ENCODE measurements around the gene HEBP1. TPM values are rescaled to one million over a fixed set of nuclear protein-coding genes. Genes with fewer than 3 reads are reported as not detected.

The HEBP1 gene
- total RNA-seq, 4 donors from 2014 or later = 68.5 to 196 (median 184) TPM

DNA sequence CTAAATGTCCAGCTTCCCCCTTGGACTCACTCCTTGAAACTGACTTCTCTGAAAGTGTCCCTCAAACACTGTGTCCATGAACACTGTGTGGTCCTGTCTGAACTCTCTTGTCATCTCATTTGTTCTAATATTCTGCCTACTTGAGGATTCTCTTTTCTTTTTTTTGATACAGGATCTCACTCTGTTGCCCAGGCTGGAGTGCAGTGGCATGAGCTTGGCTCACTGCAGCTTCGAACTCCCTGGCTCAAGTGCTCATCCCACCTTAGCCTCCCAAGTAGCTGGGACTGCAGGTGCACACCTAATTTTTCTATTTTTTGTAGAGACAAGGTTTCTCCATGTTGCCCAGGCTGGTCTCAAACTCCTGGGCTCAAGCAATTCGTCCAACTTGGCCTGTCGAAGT is 4.9 kb upstream of the HEBP1 start:
- no peaks in the 10 kb centered on the region for H3K27me3 ChIP-seq
- H3K9me3 ChIP-seq = no peaks in the 10 kb centered on the region
- no peak overlapping the region for H3K4me3 ChIP-seq
- no peak overlapping the region for H3K27ac ChIP-seq
- H3K36me3 ChIP-seq = no peaks in the 10 kb centered on the region
- DNase-seq = no peak
- TF ChIP-seq, protein P1, sequence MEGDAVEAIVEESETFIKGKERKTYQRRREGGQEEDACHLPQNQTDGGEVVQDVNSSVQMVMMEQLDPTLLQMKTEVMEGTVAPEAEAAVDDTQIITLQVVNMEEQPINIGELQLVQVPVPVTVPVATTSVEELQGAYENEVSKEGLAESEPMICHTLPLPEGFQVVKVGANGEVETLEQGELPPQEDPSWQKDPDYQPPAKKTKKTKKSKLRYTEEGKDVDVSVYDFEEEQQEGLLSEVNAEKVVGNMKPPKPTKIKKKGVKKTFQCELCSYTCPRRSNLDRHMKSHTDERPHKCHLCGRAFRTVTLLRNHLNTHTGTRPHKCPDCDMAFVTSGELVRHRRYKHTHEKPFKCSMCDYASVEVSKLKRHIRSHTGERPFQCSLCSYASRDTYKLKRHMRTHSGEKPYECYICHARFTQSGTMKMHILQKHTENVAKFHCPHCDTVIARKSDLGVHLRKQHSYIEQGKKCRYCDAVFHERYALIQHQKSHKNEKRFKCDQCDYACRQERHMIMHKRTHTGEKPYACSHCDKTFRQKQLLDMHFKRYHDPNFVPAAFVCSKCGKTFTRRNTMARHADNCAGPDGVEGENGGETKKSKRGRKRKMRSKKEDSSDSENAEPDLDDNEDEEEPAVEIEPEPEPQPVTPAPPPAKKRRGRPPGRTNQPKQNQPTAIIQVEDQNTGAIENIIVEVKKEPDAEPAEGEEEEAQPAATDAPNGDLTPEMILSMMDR (IDR thresholded peaks at IDR 0.05) = no peak
- no peak for TF ChIP-seq POLR2A (IDR thresholded peaks at IDR 0.05)
- peaks cover 0 to 6% (median 3%) of the 10 kb centered on the region in 4 donors for H3K4me1 ChIP-seq

DNA sequence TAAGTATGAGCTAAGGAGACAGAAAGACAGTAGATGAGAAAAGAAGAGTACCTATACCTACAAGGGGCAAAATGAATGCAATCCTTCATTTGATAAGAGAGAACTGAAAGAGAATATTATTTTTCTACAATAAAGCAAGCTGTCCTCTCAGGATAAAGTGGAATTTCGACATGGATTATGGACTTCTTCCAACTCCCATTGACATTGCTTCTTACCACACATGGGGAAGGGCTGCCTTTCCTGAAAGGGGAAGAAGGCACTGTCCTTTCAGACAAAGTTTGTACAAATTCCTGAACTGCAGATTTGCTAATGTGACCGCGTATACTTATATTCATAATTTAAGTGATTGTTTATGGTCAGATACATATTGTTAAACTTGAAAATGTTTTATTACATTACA is 4.3 kb upstream of the HEBP1 start:
- DNase-seq = no peak
- Histone ChIP-seq H3K27ac (no peak overlapping the region), H3K27me3 (no peaks in the 10 kb centered on the region), H3K36me3 (no peaks in the 10 kb centered on the region), H3K4me1 (peaks cover 0 to 6% (median 3%) of the 10 kb centered on the region in 4 donors), H3K4me3 (no peak overlapping the region), H3K9me3 (no peaks in the 10 kb centered on the region)
- TF ChIP-seq, protein P1 (IDR thresholded peaks at IDR 0.05) = no peak
- TF ChIP-seq POLR2A (IDR thresholded peaks at IDR 0.05) = no peak

DNA sequence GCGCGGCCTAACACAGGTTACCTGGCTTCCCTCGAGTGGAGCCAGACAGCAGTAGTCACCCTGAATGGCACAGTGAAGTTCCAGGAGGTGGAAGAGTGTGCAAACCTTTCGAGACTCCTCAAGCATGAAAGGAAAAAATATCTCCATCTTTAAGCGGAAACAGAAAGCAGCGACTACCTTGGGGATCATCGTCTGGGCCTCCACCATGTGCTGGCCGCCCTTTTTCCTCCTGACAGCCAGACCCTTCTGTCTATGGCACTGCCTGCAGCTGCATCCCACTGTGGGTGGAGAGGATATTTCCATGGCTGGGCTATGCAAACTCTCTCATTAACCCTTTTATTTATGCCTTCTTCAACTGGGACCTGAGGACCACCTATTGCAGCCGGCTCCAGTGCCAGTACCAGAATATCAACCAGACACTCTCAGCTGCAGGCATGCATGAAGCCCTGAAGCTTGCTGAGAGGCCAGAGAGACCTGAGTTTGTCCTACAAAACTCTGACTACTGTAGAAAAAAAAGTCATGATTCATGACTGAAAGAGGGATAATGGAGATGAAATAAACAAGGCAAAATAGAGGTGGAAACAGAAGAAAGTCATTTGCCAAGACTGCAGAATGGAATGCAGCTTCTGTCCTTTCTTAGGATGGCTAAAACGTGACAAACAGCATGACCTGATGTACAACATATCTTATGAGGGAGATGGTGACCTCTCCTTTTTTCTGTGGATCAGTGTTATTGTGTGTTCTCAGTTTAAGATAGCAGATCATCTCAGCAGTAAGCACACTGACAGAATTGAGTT is 2.4 kb upstream of the HEBP1 start:
- no peak overlapping the region for H3K4me3 ChIP-seq
- no peaks in the 10 kb centered on the region for H3K9me3 ChIP-seq
- TF ChIP-seq, protein P1 (IDR thresholded peaks at IDR 0.05) = no peak
- TF ChIP-seq POLR2A (IDR thresholded peaks at IDR 0.05) = no peak
- H3K36me3 ChIP-seq = no peaks in the 10 kb centered on the region
- no peak overlapping the region for H3K27ac ChIP-seq
- no peak for DNase-seq
- peaks cover 0 to 18% (median 3%) of the 10 kb centered on the region in 4 donors for H3K4me1 ChIP-seq
- no peaks in the 10 kb centered on the region for H3K27me3 ChIP-seq

DNA sequence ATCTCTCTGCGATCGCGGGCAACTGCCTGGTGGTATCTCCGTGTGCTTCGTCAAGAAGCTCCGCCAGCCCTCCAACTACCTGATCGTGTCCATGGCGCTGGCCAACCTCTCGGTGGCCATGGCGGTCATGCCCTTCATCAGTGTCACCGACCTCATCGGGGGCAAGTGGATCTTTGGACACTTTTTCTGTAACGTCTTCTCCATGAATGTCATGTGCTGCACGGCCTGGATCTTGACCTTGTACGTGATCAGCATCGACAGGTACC is 1.6 kb upstream of the HEBP1 start:
- no peak for DNase-seq
- Histone ChIP-seq H3K4me1 (peaks cover 0 to 26% (median 3%) of the 10 kb centered on the region in 4 donors), H3K4me3 (peak overlapping the region; percentile 65 to 93 (median 82)), H3K36me3 (no peaks in the 10 kb centered on the region), H3K27me3 (no peaks in the 10 kb centered on the region), H3K9me3 (no peaks in the 10 kb centered on the region), H3K27ac (peak overlapping the region; percentile 85 to 98 (median 92))
- TF ChIP-seq, protein P1 (IDR thresholded peaks at IDR 0.05) = no peak
- TF ChIP-seq POLR2A (IDR thresholded peaks at IDR 0.05) = no peak

DNA sequence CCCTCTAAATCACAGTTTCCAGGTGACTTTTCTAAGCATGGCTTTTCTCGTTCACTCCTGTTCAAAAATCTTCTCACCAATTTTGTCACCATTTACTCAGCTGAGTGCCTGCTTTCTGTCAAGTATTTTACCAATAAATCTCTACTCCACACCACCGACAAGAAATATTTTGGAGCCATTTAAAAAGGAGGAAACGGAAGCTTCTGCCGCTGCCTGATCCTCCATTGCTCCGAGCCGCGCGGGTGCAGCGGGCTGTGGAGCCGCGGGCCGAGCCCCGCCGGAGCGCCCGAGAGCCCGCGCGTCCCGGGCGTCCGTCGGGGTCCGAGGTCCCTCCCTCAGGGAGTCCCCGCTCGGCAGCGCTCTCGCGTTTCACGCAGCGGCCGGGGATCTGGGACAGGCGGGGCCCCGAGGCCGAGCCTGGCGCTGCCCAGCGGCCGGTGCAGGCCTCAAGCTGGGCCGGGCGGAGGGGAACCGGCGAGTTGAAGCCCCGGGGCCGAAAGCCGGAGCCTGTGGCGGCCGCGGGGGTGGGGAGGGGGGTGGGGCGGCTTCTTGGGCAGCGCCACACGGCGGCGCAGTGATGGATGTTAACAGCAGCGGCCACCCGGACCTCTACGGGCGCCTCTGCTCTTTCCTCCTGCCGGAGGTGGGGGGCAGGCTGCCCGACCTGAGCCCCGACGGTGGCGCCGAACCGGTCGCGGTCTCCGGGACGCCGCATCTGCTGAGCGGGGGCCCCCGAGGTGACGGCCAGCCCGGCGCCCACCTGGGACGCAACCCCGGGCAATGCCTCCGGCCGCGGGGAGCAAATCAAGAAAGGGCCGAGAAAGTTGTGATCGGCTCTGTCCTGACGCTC is 1.1 kb upstream of the HEBP1 start:
- Histone ChIP-seq H3K27ac (peak overlapping the region; percentile 85 to 98 (median 92)), H3K9me3 (no peaks in the 10 kb centered on the region), H3K4me1 (peaks cover 0 to 27% (median 3%) of the 10 kb centered on the region in 4 donors), H3K4me3 (peak overlapping the region; percentile 65 to 93 (median 82)), H3K36me3 (no peaks in the 10 kb centered on the region), H3K27me3 (no peaks in the 10 kb centered on the region)
- TF ChIP-seq POLR2A (IDR thresholded peaks at IDR 0.05) = no peak
- TF ChIP-seq, protein P1 (IDR thresholded peaks at IDR 0.05) = peak in 5 of 6 experiments; percentile 23 to 46 (median 34)
- DNase-seq = peak; percentile 58 to 80 (median 75)

Measured in Peyer's patch (tissue), 4 donors.